CD4-positive, alpha-beta T cell treated with Interleukin-15 for 1 hour (primary cell): ENCODE results near the gene SMAD3.

Source experiments
- DNase-seq: peaks from one replicate; pipeline ENCODE4 v3.0.0-alpha.2; 2020

SMAD3 gene

GRCh38 chr15:67130673-67131601, 65.5 kb downstream of the SMAD3 start:
- no peak for DNase-seq

GRCh38 chr15:67132276-67132675, 66.9 kb downstream of the SMAD3 start:
- no peak for DNase-seq

DNA sequence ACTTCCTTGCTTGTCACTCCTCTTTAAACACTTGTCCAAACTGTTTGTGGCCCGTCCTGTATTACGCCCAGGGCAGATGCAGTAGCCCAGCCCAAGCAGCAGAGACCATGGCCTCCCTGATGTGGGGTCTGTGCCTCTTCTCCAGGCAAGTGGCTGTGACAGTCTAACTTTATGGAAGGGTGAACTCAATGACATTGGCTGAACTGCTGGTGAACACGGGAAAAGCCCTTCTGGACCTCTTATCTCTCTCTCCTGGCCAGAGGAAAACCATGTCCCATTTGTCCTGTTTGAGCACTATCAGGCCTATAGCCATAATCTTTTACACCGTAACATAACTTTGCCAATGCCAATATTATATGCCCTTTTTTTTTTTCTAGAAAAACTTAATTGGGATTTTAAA, 67.6 kb downstream of the SMAD3 start:
- no peak for DNase-seq

- no peak for DNase-seq
These were observed 68.3 kb downstream of the SMAD3 start for GRCh38 chr15:67133738-67134066.

GRCh38 chr15:67134067-67134838, 68.9 kb downstream of the SMAD3 start:
- DNase-seq = peak; percentile 81

GRCh38 chr15:67134871-67135492, 69.6 kb downstream of the SMAD3 start:
- no peak for DNase-seq

GRCh38 chr15:67135494-67135893, 70.1 kb downstream of the SMAD3 start:
- no peak for DNase-seq

DNA sequence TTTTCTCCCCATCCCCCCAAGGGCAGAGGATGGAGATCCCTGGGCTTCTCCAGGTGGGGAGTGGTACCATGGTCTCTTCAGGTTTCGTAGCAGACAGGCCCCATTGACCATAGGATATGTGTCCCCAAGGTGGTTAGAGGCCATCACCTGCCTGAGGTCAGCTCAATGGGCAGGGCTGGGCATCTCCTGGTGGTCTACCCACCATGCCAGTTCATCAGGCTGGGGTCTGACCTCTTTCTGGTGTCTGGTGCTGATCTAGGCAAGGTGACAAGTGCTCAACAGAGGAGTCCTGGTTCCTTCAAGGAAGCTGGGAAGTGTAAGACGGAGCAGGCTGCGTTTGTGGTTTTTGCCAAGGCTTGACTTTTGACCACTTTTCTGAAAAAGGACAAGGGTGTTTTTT, 71.4 kb downstream of the SMAD3 start:
- DNase-seq = no peak

GRCh38 chr15:67137319-67137718, 71.9 kb downstream of the SMAD3 start:
- no peak for DNase-seq

- DNase-seq = no peak
These were observed 72.8 kb downstream of the SMAD3 start for GRCh38 chr15:67137951-67138848.

DNA sequence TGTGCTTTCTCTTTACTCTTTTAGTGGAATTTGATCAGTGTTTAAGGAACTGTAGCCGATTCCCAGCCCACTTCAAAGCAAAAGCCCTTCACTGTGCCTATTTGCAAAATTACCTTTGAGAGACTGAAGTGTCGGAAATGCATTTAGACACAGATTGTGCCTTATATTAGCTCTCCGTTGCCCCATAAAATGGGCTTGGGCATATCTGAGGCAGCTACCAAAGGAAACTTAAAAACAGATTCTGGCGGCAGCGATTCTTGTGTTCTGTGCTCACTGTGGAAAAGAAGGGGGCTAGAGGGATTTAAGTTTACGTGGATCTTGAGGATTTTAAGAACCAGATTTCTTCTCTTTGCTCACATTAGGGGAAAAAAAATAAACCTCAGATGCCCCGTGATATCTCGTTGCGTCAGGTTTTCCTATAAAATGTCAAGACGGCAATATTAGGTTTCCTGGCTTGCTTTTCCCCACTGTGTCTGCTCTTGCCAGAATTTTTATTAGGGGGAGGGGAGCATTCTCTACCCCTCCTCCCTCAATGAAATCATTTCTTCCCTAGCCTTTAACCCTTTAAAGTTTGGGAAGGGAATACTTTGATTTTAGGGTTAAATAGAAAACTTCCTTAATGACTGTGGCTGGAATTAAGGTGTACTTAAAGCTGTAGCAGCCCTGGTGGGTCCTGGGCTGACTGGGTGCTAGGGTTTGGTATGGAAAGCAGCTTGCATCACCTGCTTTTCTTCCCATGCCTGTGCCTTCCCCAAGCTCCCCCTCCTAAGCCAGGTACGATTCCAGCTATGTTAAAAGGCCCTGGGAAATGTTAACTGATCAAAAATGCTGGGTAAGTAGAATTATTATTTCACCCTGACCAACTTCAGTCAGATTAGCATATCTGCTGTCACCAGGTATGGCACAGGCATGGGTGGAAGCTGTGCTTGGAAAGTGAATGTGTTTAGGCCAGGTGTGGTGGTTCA, 73.8 kb downstream of the SMAD3 start:
- DNase-seq = no peak

- no peak for DNase-seq
These were observed 74.9 kb downstream of the SMAD3 start for GRCh38 chr15:67140078-67140833.

DNA sequence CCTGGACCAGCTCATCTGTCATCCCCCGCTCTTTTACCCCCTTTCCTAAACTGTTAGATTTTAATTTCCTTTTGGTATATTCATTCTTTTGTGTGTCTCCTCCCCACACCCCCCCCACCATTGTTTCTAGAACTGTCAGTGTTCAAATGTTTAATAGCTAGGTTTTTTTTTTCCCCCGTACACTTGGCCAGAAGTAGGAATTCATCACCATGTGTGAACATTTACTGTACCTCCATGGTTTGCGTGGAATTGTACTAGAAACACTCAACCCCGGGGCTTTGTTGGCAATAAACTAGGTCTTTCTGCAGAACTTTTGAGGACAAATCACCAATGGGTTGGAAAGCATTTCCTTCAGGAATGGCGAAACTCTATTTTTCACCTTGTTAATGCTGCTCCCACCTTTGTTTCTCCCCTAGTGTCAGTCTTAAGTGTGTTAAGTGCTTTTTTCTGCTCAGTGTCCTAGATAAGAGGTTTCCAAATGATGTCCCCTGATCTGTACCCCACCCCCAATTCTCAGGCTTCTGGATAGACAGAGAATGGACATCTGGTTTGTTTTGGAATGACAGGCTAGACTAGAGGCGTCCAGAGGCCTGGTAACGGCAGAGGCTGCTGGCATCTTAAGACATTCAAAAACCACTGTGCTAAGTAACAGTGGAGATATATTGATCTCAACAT, 76.8 kb downstream of the SMAD3 start:
- DNase-seq = no peak

GRCh38 chr15:67142767-67143100, 77.3 kb downstream of the SMAD3 start:
- no peak for DNase-seq

GRCh38 chr15:67143646-67144045, 78.2 kb downstream of the SMAD3 start:
- DNase-seq = no peak

GRCh38 chr15:67144609-67145311, 79.4 kb downstream of the SMAD3 start:
- peak; percentile 47 for DNase-seq

DNA sequence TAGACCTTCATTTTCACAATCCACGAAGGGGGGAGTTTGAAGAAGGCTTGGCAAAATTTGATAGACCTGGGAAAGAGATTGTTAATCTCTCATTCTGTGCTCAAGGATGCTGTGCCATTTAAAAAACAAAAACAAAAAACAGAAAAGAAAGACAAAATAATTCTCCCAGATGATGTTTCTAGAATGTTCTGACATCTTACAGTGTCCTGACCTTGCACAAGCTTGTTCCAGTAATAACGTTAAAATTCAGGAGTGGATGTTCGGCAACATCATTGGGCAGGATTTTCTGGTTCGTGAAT, 79.9 kb downstream of the SMAD3 start:
- no peak for DNase-seq

- no peak for DNase-seq
These were observed 80.3 kb downstream of the SMAD3 start for GRCh38 chr15:67145710-67146109.

GRCh38 chr15:67146234-67146633, 80.8 kb downstream of the SMAD3 start:
- no peak for DNase-seq
